Naive thymus-derived CD4-positive, alpha-beta T cell (primary cell): ENCODE data around the gene CAMKK2. TPM values are rescaled to one million over a fixed set of nuclear protein-coding genes. Genes with fewer than 3 reads are reported as not detected.
A peak's percentile ranks its signal among the peaks of the same experiment; 100 is the strongest.
"Not testable (repeated sequence)": the region's sequence is repeated elsewhere in the genome, so short reads cannot be mapped to it uniquely, and the experiment has no call there.

Experiments used
- ATAC-seq: fragments of 150-1000 bp; cut with Tn5 transposase; 2 replicates; pipeline ENCODE4 v1.10.0; 2021; ENCODE audit warnings: mild to moderate bottlenecking, moderate library complexity
- CTCF ChIA-PET: fragments of 350-600 bp; sonication (Branson Sonifier 250); formaldehyde crosslinking; loops from one replicate; lab custom pipeline; 2021; ENCODE audit warnings: antibody characterized with exemption; lab: Charles Lee
- POLR2A ChIA-PET: fragments of 350-600 bp; sonication (Branson Sonifier 250); formaldehyde crosslinking; loops from one replicate; lab custom pipeline; 2021; ENCODE audit warnings: antibody characterized with exemption, inconsistent platforms; lab: Charles Lee
- DNase-seq, 9 donors: peaks; one replicate each; pipeline versions ENCODE4 v3.0.0 to v3.0.0-alpha.2; 2020 to 2022; ENCODE audit warnings: mixed read lengths in 1 of 9
- H3K27ac ChIP-seq: one replicate; pipeline ENCODE4 v1.7.0; 2013; ENCODE audit warnings: mild to moderate bottlenecking, low read depth, low read length, moderate library complexity
- H3K27me3 ChIP-seq, 2 donors: one replicate each; pipeline ENCODE4 v1.7.0; 2013; ENCODE audit warnings: low read length in 2 of 2, mild to moderate bottlenecking in 2 of 2, moderate library complexity in 2 of 2; ENCODE audit not compliant: control insufficient read depth in 2 of 2, insufficient read depth in 2 of 2
- H3K36me3 ChIP-seq, 3 experiments: 1 replicate in 2 of 3; 2 replicates in 1 of 3; pipeline ENCODE4 v1.7.0; 2013; ENCODE audit warnings: low read length in 3 of 3, mild to moderate bottlenecking in 3 of 3, moderate library complexity in 1 of 3; ENCODE audit not compliant: insufficient read depth in 3 of 3, control insufficient read depth in 2 of 3
- H3K4me1 ChIP-seq, 2 donors: one replicate each; pipeline ENCODE4 v1.7.0; 2013; ENCODE audit warnings: low read length in 2 of 2, mild to moderate bottlenecking in 2 of 2, moderate library complexity in 1 of 2; ENCODE audit not compliant: control insufficient read depth in 2 of 2, insufficient read depth in 2 of 2
- H3K4me3 ChIP-seq: 2 replicates; pipeline ENCODE4 v1.7.0; 2013; ENCODE audit warnings: mild to moderate bottlenecking, low read length
- H3K9me3 ChIP-seq, 3 experiments: 1 replicate in 2 of 3; 2 replicates in 1 of 3; pipeline ENCODE4 v1.7.0; 2013; ENCODE audit warnings: low read length in 3 of 3; ENCODE audit not compliant: control insufficient read depth in 2 of 3
- H3K27ac Mint-ChIP-seq, 9 donors: one replicate each; pipeline ENCODE4 v1.8.0; 2020 to 2022; ENCODE audit warnings: mixed read lengths in 9 of 9, mild to moderate bottlenecking in 8 of 9, moderate library complexity in 5 of 9, inconsistent platforms in 2 of 9
- H3K27me3 Mint-ChIP-seq, 5 donors: one replicate each; pipeline ENCODE4 v1.8.0; 2021 to 2022; ENCODE audit warnings: mixed read lengths in 5 of 5, mild to moderate bottlenecking in 1 of 5
- H3K36me3 Mint-ChIP-seq, 5 donors: one replicate each; pipeline ENCODE4 v1.8.0; 2020 to 2022; ENCODE audit warnings: mixed read lengths in 5 of 5, mild to moderate bottlenecking in 3 of 5, inconsistent platforms in 1 of 5
- H3K4me1 Mint-ChIP-seq, 7 donors: one replicate each; pipeline ENCODE4 v1.8.0; 2020 to 2022; ENCODE audit warnings: mixed read lengths in 7 of 7, mild to moderate bottlenecking in 3 of 7, inconsistent platforms in 1 of 7
- H3K4me3 Mint-ChIP-seq, 10 donors: one replicate each; pipeline ENCODE4 v1.8.0; 2020 to 2022; ENCODE audit warnings: mild to moderate bottlenecking in 10 of 10, mixed read lengths in 10 of 10, moderate library complexity in 6 of 10, inconsistent platforms in 2 of 10
- H3K9me3 Mint-ChIP-seq, 11 donors: one replicate each; pipeline ENCODE4 v1.8.0; 2020 to 2022; ENCODE audit warnings: mixed read lengths in 11 of 11, mild to moderate bottlenecking in 4 of 11, inconsistent platforms in 1 of 11, moderate library complexity in 1 of 11
- intact Hi-C, 2 donors: fragments of 100-400 bp; cut with micrococcal nuclease; formaldehyde crosslinking; loops; one replicate each; pipeline ENCODE4 v1.15.1; 2023
- polyA plus RNA-seq, 2 donors: library from polyadenylated mRNA; unstranded; fragments of 300-500 nt; fragmentation: Illumina TruSeq; gene quantifications; one replicate each; pipeline ENCODE4 v1.2.3, GENCODE V29; 2021
- total RNA-seq, 6 experiments: library from RNA in 5 of 6; stranded (reverse) in 5 of 6; gene quantifications; 1 replicate in 5 of 6; 2 replicates in 1 of 6; pipeline ENCODE4 v1.2.3 and lab custom pipeline; 2021 to 2026

CAMKK2 gene
- total and polyA plus RNA-seq, 7 experiments from 2014 or later, result 13.9 to 38.7 (median 15.5) TPM

DNA sequence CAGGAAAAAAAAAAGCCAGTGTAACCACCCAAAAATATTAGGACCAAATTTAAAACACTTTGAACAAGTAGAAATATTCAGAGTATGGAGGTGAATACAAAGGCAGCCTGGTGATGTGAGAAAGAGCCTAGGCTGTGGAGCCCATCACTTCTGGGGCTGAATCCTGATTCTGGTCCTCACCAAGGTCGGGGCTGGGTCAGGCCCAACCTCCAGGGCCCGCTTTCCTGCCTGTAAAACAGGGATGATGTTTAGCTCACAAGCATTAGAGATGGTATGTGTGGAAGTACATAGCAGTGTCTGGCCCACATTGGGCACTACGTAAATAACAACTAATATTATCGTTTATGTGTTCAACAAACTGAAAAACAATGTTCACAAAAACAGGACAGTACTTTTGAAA, 7.8 kb upstream of the CAMKK2 start:
- Mint-ChIP-seq H3K4me1 (peaks cover 0 to 10% (median 0%) of the 10 kb centered on the region in 7 donors), H3K36me3 (peaks cover 0 to 10% (median 10%) of the 10 kb centered on the region in 5 donors), H3K27me3 (peaks cover 0 to 4% (median 0%) of the 10 kb centered on the region in 5 donors), H3K27ac (no peak overlapping the region), H3K9me3 (no peaks in the 10 kb centered on the region), H3K4me3 (no peak overlapping the region)
- ATAC-seq (no peak), DNase-seq (no peak)
- ChIA-PET POLR2A (no interaction called here), CTCF (no interaction called here)
- intact Hi-C loops, result no loop called here
- no peak overlapping the region for H3K27ac ChIP-seq
- no peaks in the 10 kb centered on the region for H3K4me1 ChIP-seq
- no peaks in the 10 kb centered on the region for H3K27me3 ChIP-seq
- peaks cover 0 to 13% (median 6%) of the 10 kb centered on the region in 3 experiments for H3K36me3 ChIP-seq
- no peak overlapping the region for H3K4me3 ChIP-seq
- H3K9me3 ChIP-seq, result no peaks in the 10 kb centered on the region

DNA sequence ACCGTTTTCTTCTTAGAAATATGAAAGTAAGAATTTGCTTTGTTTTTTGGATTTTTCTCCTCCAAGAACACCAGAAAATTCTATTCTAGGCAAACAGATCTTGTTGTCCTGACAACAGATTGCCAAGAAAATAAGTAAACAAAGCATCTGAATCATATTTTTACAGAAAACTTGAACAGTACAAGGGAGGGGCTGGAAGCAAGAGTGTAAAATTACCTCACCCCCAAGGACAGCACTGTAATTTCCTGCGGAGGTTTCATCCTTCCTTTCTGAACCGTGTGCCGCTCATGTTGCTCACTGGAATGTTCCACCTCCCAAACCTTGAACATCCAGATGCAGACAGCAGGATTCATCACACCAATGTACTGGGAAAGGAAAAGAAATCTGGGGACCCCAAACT, 5.4 kb upstream of the CAMKK2 start:
- H3K27ac Mint-ChIP-seq, result no peak overlapping the region
- no peaks in the 10 kb centered on the region for H3K36me3 ChIP-seq
- no peaks in the 10 kb centered on the region for H3K27me3 ChIP-seq
- no peaks in the 10 kb centered on the region for H3K9me3 ChIP-seq
- DNase-seq, result no peak
- no peaks in the 10 kb centered on the region for H3K9me3 Mint-ChIP-seq
- H3K4me3 Mint-ChIP-seq, result no peak overlapping the region
- peaks cover 0 to 18% (median 4%) of the 10 kb centered on the region in 7 donors for H3K4me1 Mint-ChIP-seq
- peaks cover 0 to 4% (median 0%) of the 10 kb centered on the region in 5 donors for H3K27me3 Mint-ChIP-seq
- intact Hi-C loops, result no loop called here
- ChIA-PET CTCF (no interaction called here), POLR2A (no interaction called here)
- peak; percentile 61 for ATAC-seq
- H3K27ac ChIP-seq, result no peak overlapping the region
- H3K36me3 Mint-ChIP-seq, result no peaks in the 10 kb centered on the region
- H3K4me1 ChIP-seq, result peaks cover 4 to 7% of the 10 kb centered on the region in 2 donors
- no peak overlapping the region for H3K4me3 ChIP-seq

- Histone ChIP-seq H3K36me3 (no peaks in the 10 kb centered on the region), H3K4me1 (peaks cover 10 to 12% of the 10 kb centered on the region in 2 donors), H3K27me3 (no peaks in the 10 kb centered on the region), H3K27ac (no peak overlapping the region), H3K4me3 (no peak overlapping the region), H3K9me3 (no peaks in the 10 kb centered on the region)
- intact Hi-C loops, result no loop called here
- ATAC-seq (no peak), DNase-seq (no peak)
- Mint-ChIP-seq H3K27me3 (peaks cover 0 to 4% (median 0%) of the 10 kb centered on the region in 5 donors), H3K4me1 (peaks cover 0 to 24% (median 9%) of the 10 kb centered on the region in 7 donors), H3K27ac (peak overlapping the region in 1 of 9 donors; percentile 20), H3K9me3 (no peaks in the 10 kb centered on the region), H3K36me3 (no peaks in the 10 kb centered on the region), H3K4me3 (peak overlapping the region in 1 of 10 donors; percentile 27)
- POLR2A ChIA-PET, result interaction anchor here (0.6 kb wide), 1 partner anchor 83 kb away, joined by 3 read pairs; no protein-coding TSS in a partner anchor
- CTCF ChIA-PET, result no interaction called here
These were observed 3.7 kb upstream of the CAMKK2 start for GRCh38 chr12:121300083-121300819.

GRCh38 chr12:121299662-121300061, 3.2 kb upstream of the CAMKK2 start:
- H3K9me3 ChIP-seq, result no peaks in the 10 kb centered on the region
- CTCF ChIA-PET, result no interaction called here
- ATAC-seq (no peak), DNase-seq (no peak)
- H3K27me3 ChIP-seq, result no peaks in the 10 kb centered on the region
- Mint-ChIP-seq H3K4me3 (no peak overlapping the region), H3K27me3 (peaks cover 0 to 4% (median 0%) of the 10 kb centered on the region in 5 donors), H3K36me3 (peaks cover 0 to 2% (median 0%) of the 10 kb centered on the region in 5 donors), H3K9me3 (no peaks in the 10 kb centered on the region), H3K4me1 (peaks cover 0 to 27% (median 12%) of the 10 kb centered on the region in 7 donors), H3K27ac (no peak overlapping the region)
- no peak overlapping the region for H3K4me3 ChIP-seq
- intact Hi-C loops, result loop anchor here (5.0 kb wide), 2 partner anchors 57 to 1097 kb away; partner anchors contain the start of gene RPLP0 (in 1 of the 2)
- peaks cover 12 to 14% of the 10 kb centered on the region in 2 donors for H3K4me1 ChIP-seq
- H3K36me3 ChIP-seq, result no peaks in the 10 kb centered on the region
- POLR2A ChIA-PET, result no interaction called here
- no peak overlapping the region for H3K27ac ChIP-seq

- H3K9me3 Mint-ChIP-seq, POLR2A ChIA-PET, H3K9me3 ChIP-seq, H3K36me3 Mint-ChIP-seq, H3K27me3 ChIP-seq, DNase-seq, H3K4me3 ChIP-seq, CTCF ChIA-PET, H3K27ac ChIP-seq, ATAC-seq, H3K36me3 ChIP-seq, H3K27me3 Mint-ChIP-seq: not testable (repeated sequence)
- intact Hi-C loops, result loop anchor here (5.0 kb wide), 2 partner anchors 56 to 1096 kb away; partner anchors contain the start of gene RPLP0 (in 1 of the 2)
- Mint-ChIP-seq H3K4me3 (peak overlapping the region; percentile 25 to 93 (median 88)), H3K27ac (peak overlapping the region in 1 of 9 donors; percentile 77), H3K4me1 (peaks cover 0 to 35% (median 16%) of the 10 kb centered on the region in 7 donors)
- H3K4me1 ChIP-seq, result peaks cover 12 to 14% of the 10 kb centered on the region in 2 donors
These were observed 1.9 kb upstream of the CAMKK2 start for GRCh38 chr12:121298411-121298810.

DNA sequence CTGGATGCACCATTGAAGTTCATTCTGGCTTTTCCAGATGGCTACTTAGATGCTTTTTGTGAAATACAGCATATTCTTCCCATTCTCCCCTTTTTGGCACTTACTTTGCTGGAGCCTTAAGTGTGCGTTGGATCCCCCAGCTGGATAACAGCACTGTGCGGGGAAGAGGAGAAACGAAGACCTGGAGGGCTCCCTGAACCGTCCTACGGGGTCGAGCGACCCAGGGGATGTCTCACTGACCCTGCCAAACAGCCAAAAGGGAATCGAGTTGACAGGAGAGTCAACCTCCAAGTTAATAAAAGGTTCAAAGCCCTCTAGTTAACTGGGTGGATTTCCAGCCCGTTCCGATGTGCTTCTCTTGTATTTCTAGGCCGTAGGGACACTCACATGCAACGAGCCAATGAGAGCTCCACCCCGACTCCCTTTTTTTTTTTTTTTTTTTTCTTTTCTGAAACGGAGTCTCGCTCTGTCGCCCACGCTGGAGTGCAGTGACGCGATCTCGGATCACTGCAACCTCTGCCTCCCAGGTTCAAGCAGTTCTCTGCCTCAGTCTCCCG, 1.0 kb upstream of the CAMKK2 start:
- H3K27me3 ChIP-seq, result no peaks in the 10 kb centered on the region
- no peaks in the 10 kb centered on the region for H3K36me3 ChIP-seq
- POLR2A ChIA-PET, result interaction anchor here (0.8 to 2.0 kb wide), 3 partner anchors 8 to 102 kb away, joined by 3 to 8 read pairs (median 5); partner anchors contain the start of gene RNF34
- peak overlapping the region; percentile 83 for H3K4me3 ChIP-seq
- CTCF ChIA-PET, result no interaction called here
- intact Hi-C loops, result loop anchor here (1.0 to 5.0 kb wide), 6 partner anchors 37 to 1095 kb away; partner anchors contain the start of genes ANAPC5 (in 1 of the 2), RNF34 (in 1 of the 2) and RPLP0 (in 1 of the 2)
- peak overlapping the region; percentile 80 for H3K27ac ChIP-seq
- H3K27me3 Mint-ChIP-seq, result peaks cover 0 to 4% (median 0%) of the 10 kb centered on the region in 5 donors
- peaks cover 0 to 38% (median 16%) of the 10 kb centered on the region in 7 donors for H3K4me1 Mint-ChIP-seq
- H3K4me1 ChIP-seq, result peaks cover 12 to 14% of the 10 kb centered on the region in 2 donors
- peak overlapping the region; percentile 18 to 91 (median 80) for H3K27ac Mint-ChIP-seq
- H3K36me3 Mint-ChIP-seq, result peaks cover 0 to 3% (median 0%) of the 10 kb centered on the region in 5 donors
- peak overlapping the region; percentile 86 to 93 (median 89) for H3K4me3 Mint-ChIP-seq
- peak in 8 of 9 donors; percentile 1 to 51 (median 8) for DNase-seq
- no peaks in the 10 kb centered on the region for H3K9me3 Mint-ChIP-seq
- no peak for ATAC-seq
- H3K9me3 ChIP-seq, result no peaks in the 10 kb centered on the region
